Natural killer cell (primary cell): ENCODE data around the gene CDK14. TPM values are rescaled to one million over a fixed set of nuclear protein-coding genes. Genes with fewer than 3 reads are reported as not detected.

Experiments
- ATAC-seq, 3 donors: fragments of 150-1000 bp in 2 of 3; fragments of 200-7000 bp in 1 of 3; cut with Tn5 transposase; 1 replicate in 1 of 3; 2 replicates in 2 of 3; pipeline ENCODE4 v1.10.0; 2021; ENCODE audit warnings: mild to moderate bottlenecking in 2 of 3, moderate library complexity in 2 of 3
- DNase-seq, 2 donors: peaks; one replicate each; pipeline versions ENCODE4 v3.0.0 to v3.0.0-alpha.2; 2013 to 2021; ENCODE audit warnings: mixed read lengths in 1 of 2
- H3K27ac ChIP-seq: one replicate; pipeline ENCODE4 v1.5.1; 2013; ENCODE audit warnings: mild to moderate bottlenecking, low read length
- H3K27me3 ChIP-seq: one replicate; pipeline ENCODE4 v1.6.1; 2013; ENCODE audit warnings: low read length; ENCODE audit not compliant: control insufficient read depth, insufficient read depth
- H3K36me3 ChIP-seq: one replicate; pipeline ENCODE4 v1.6.1; 2013; ENCODE audit warnings: low read length; ENCODE audit not compliant: control insufficient read depth, insufficient read depth
- H3K4me1 ChIP-seq: one replicate; pipeline ENCODE4 v1.6.1; 2013; ENCODE audit warnings: low read length; ENCODE audit not compliant: control insufficient read depth, insufficient read depth
- H3K4me3 ChIP-seq: one replicate; pipeline ENCODE4 v1.5.1; 2013; ENCODE audit warnings: low read length
- H3K9me3 ChIP-seq: one replicate; pipeline ENCODE4 v1.6.1; 2013; ENCODE audit warnings: low read length; ENCODE audit not compliant: control insufficient read depth, insufficient read depth
- H3K27ac Mint-ChIP-seq, 2 donors: one replicate each; pipeline ENCODE4 v1.8.0; 2022; ENCODE audit warnings: mild to moderate bottlenecking in 2 of 2, mixed read lengths in 2 of 2, moderate library complexity in 1 of 2
- H3K27me3 Mint-ChIP-seq, 2 donors: one replicate each; pipeline ENCODE4 v1.8.0; 2022; ENCODE audit warnings: low read depth in 2 of 2, mixed read lengths in 2 of 2
- H3K36me3 Mint-ChIP-seq: one replicate; pipeline ENCODE4 v1.8.0; 2022; ENCODE audit warnings: mixed read lengths
- H3K4me1 Mint-ChIP-seq, 2 donors: one replicate each; pipeline ENCODE4 v1.8.0; 2022; ENCODE audit warnings: mixed read lengths in 2 of 2
- H3K4me3 Mint-ChIP-seq: one replicate; pipeline ENCODE4 v1.8.0; 2022; ENCODE audit warnings: mild to moderate bottlenecking, moderate library complexity, mixed read lengths
- H3K9me3 Mint-ChIP-seq, 2 donors: one replicate each; pipeline ENCODE4 v1.8.0; 2022; ENCODE audit warnings: mixed read lengths in 2 of 2
- WGBS: methylation state at CpG from one replicate; pipeline ENCODE4 v1.1.7; 2013; ENCODE audit warnings: missing lambda C conversion rate; ENCODE audit not compliant: insufficient coverage; 5-methylcytosine and 5-hydroxymethylcytosine counted together
- intact Hi-C: fragments of 100-400 bp; cut with micrococcal nuclease; formaldehyde crosslinking; loops from one replicate; pipeline ENCODE4 v1.14.2; 2022
- total RNA-seq, 4 donors: library from RNA; stranded (reverse); fragments of 120-200 nt in 1 of 4; gene quantifications; one replicate each; pipeline versions ENCODE4 v1.2.3 to v1.2.4, GENCODE V29; 2013 to 2022
- TF ChIP-seq, protein P1 (sequence below): fragments of 200-600 bp; IDR thresholded peaks from one replicate; pipeline ENCODE4 v1.8.0; 2022; ENCODE audit warnings: antibody characterized with exemption

Gene CDK14
- total RNA-seq, 3 donors from 2014 or later (not counting 1 experiment from before 2014, with no cell fraction given): 1.2 to 12.5 (median 1.9) TPM

DNA sequence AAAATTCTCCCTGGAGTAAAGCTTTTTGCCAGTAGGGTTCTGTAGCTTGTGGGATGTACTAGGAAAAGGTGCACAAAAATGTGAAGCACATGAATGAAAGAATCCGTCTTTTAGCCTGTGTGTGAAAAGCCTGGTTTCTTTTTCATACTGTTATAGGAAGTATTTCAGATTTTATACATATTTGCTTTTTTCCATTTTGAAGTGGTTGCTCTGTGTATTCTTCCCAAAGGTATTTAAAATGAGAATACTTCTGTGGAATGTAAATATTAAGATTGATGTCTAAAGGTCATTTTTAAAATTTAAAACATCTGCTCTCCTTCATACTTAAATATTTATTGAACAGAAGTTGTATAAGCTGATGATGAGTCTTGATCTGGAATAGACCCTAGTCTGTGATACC lies 96.8 kb downstream of the CDK14 start:
- TF ChIP-seq, protein P1, sequence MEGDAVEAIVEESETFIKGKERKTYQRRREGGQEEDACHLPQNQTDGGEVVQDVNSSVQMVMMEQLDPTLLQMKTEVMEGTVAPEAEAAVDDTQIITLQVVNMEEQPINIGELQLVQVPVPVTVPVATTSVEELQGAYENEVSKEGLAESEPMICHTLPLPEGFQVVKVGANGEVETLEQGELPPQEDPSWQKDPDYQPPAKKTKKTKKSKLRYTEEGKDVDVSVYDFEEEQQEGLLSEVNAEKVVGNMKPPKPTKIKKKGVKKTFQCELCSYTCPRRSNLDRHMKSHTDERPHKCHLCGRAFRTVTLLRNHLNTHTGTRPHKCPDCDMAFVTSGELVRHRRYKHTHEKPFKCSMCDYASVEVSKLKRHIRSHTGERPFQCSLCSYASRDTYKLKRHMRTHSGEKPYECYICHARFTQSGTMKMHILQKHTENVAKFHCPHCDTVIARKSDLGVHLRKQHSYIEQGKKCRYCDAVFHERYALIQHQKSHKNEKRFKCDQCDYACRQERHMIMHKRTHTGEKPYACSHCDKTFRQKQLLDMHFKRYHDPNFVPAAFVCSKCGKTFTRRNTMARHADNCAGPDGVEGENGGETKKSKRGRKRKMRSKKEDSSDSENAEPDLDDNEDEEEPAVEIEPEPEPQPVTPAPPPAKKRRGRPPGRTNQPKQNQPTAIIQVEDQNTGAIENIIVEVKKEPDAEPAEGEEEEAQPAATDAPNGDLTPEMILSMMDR: no peak
- WGBS: 88% methylated on average over 1 of the region's 1 CpG
- intact Hi-C loops: no loop called here
- no peaks in the 10 kb centered on the region for H3K9me3 ChIP-seq
- DNase-seq: no peak
- Mint-ChIP-seq H3K27me3 (no peaks in the 10 kb centered on the region), H3K9me3 (peaks cover 13 to 14% of the 10 kb centered on the region in 2 donors), H3K27ac (no peak overlapping the region), H3K36me3 (no peaks in the 10 kb centered on the region), H3K4me1 (no peaks in the 10 kb centered on the region), H3K4me3 (no peak overlapping the region)
- no peak overlapping the region for H3K27ac ChIP-seq
- no peaks in the 10 kb centered on the region for H3K36me3 ChIP-seq
- no peak overlapping the region for H3K4me3 ChIP-seq
- H3K4me1 ChIP-seq: no peaks in the 10 kb centered on the region
- ATAC-seq: no peak
- H3K27me3 ChIP-seq: no peaks in the 10 kb centered on the region

DNA sequence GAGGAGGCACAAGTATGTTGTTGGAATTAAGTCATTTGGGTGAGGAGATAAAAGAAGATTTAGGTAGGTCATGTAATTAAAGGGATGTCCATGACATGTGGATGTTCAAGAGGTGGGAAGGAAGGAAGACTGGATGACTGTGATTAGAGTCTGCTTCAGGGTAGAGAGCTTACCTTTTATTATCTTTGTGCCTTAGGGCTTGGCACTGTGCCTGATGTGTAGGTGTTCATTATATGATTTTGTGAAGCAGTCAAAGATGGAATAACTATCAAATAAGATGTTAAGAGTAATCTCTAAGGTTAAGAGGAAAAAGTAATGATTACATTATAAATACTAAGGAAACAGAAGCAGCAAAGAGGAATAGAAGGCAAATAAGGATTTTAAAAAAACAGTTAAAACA lies 97.8 kb downstream of the CDK14 start:
- Histone ChIP-seq H3K4me1 (no peaks in the 10 kb centered on the region), H3K9me3 (no peaks in the 10 kb centered on the region), H3K27me3 (no peaks in the 10 kb centered on the region), H3K36me3 (no peaks in the 10 kb centered on the region), H3K4me3 (no peak overlapping the region), H3K27ac (no peak overlapping the region)
- no peak for DNase-seq
- intact Hi-C loops: no loop called here
- H3K36me3 Mint-ChIP-seq: no peaks in the 10 kb centered on the region
- peaks cover 13 to 14% of the 10 kb centered on the region in 2 donors for H3K9me3 Mint-ChIP-seq
- ATAC-seq: no peak
- TF ChIP-seq, protein P1: no peak
- no peak overlapping the region for H3K4me3 Mint-ChIP-seq
- no peak overlapping the region for H3K27ac Mint-ChIP-seq
- H3K4me1 Mint-ChIP-seq: no peaks in the 10 kb centered on the region
- H3K27me3 Mint-ChIP-seq: no peaks in the 10 kb centered on the region

- H3K27me3 ChIP-seq: no peaks in the 10 kb centered on the region
- no peaks in the 10 kb centered on the region for H3K9me3 ChIP-seq
- Mint-ChIP-seq H3K27ac (no peak overlapping the region), H3K4me3 (no peak overlapping the region), H3K27me3 (no peaks in the 10 kb centered on the region), H3K4me1 (no peaks in the 10 kb centered on the region), H3K9me3 (peaks cover 13 to 14% of the 10 kb centered on the region in 2 donors), H3K36me3 (no peaks in the 10 kb centered on the region)
- H3K36me3 ChIP-seq: no peaks in the 10 kb centered on the region
- WGBS: 20% methylated on average over 1 of the region's 2 CpGs
- TF ChIP-seq, protein P1: no peak
- intact Hi-C loops: no loop called here
- no peak overlapping the region for H3K27ac ChIP-seq
- ATAC-seq: no peak
- no peak overlapping the region for H3K4me3 ChIP-seq
- no peak for DNase-seq
- H3K4me1 ChIP-seq: no peaks in the 10 kb centered on the region
Observed at GRCh38 chr7:90698616-90699015, 102.5 kb downstream of the CDK14 start.

GRCh38 chr7:90701021-90701420 lies 104.9 kb downstream of the CDK14 start:
- TF ChIP-seq, protein P1: no peak
- H3K36me3 Mint-ChIP-seq: no peaks in the 10 kb centered on the region
- Histone ChIP-seq H3K9me3 (no peaks in the 10 kb centered on the region), H3K4me3 (peak overlapping the region; percentile 3), H3K27me3 (no peaks in the 10 kb centered on the region), H3K27ac (no peak overlapping the region), H3K4me1 (no peaks in the 10 kb centered on the region), H3K36me3 (no peaks in the 10 kb centered on the region)
- peak overlapping the region; percentile 57 for H3K4me3 Mint-ChIP-seq
- intact Hi-C loops: no loop called here
- no peak overlapping the region for H3K27ac Mint-ChIP-seq
- WGBS: 18% methylated on average over 3 of the region's 3 CpGs
- ATAC-seq (no peak), DNase-seq (no peak)
- H3K4me1 Mint-ChIP-seq: no peaks in the 10 kb centered on the region
- peaks cover 5% of the 10 kb centered on the region in 2 donors for H3K9me3 Mint-ChIP-seq
- H3K27me3 Mint-ChIP-seq: no peaks in the 10 kb centered on the region
